HG02852 (cell line): ENCODE measurements around the gene TRAPPC3L.

Experiments
- ATAC-seq: cut with Tn5 transposase; IDR thresholded peaks from one replicate; pipeline ENCODE4 v1.9.1; 2021; ENCODE audit warnings: mild to moderate bottlenecking, moderate library complexity; ENCODE audit not compliant: unreplicated experiment

Gene TRAPPC3L

DNA sequence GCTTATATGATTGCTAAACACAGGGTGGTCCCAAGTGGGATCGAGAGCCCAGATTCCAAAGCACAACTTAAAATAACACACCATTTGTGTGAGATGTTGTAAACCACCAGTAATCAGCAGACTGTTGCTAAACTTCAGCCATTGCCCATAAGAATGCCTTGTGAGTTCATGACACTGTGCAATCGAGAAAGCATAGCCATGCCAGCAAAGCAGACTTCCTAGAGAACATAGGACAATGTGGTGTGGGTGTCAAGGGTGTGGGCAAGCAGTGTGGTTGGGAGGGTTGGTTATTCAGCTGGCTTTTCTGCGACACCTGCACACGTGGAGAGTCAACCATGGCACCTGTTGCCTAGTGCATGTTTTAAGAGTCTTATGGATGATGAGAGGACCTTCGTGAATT lies 100.4 kb downstream of the TRAPPC3L start:
- ATAC-seq = no peak
